Right atrium auricular region (tissue), 2 donors: Measurements from ENCODE around the gene CACTIN. TPM values are rescaled to one million over a fixed set of nuclear protein-coding genes. Genes with fewer than 3 reads are reported as not detected.
A peak's percentile ranks its signal among the peaks of the same experiment; 100 is the strongest.

Experiments
- DNase-seq: peaks from one replicate; pipeline ENCODE4 v3.0.0-alpha.2; 2019; ENCODE audit warnings: low spot score
- H3K27ac ChIP-seq, 2 donors: fragments of 200-600 bp; sonication (generic); 1 replicate in 1 of 2; 2 replicates in 1 of 2; pipeline ENCODE4 v1.5.1; 2016 to 2019
- H3K27me3 ChIP-seq, 2 donors: fragments of 200-600 bp; sonication (generic); one replicate each; pipeline versions ENCODE4 v1.5.1 to v1.6.0; 2017 to 2019
- H3K36me3 ChIP-seq: fragments of 200-600 bp; sonication (generic); one replicate; pipeline ENCODE4 v1.5.1; 2016
- H3K4me1 ChIP-seq, 2 donors: fragments of 200-600 bp; sonication (generic); one replicate each; pipeline versions ENCODE4 v1.5.1 to v1.6.0; 2017 to 2019
- H3K4me3 ChIP-seq, 2 donors: fragments of 200-600 bp; sonication (generic); 1 replicate in 1 of 2; 2 replicates in 1 of 2; pipeline ENCODE4 v1.5.1; 2017 to 2019; ENCODE audit warnings: mild to moderate bottlenecking in 1 of 2, moderate library complexity in 1 of 2
- H3K9me3 ChIP-seq, 2 donors: fragments of 200-600 bp; sonication (generic); one replicate each; pipeline ENCODE4 v1.5.1; 2019
- CTCF ChIP-seq, 2 donors: fragments of 200-600 bp; sonication (generic); IDR thresholded peaks; one replicate each; pipeline ENCODE4 v1.5.1; 2019; ENCODE audit warnings: antibody characterized with exemption in 2 of 2
- total RNA-seq, 2 donors: library from RNA; depleted of rRNA; stranded (reverse); fragments of >200 nt; gene quantifications; one replicate each; pipeline ENCODE4 v1.1.0, GENCODE V29; 2016

The CACTIN gene
- total RNA-seq, 2 donors from 2014 or later = 11.2 to 22.8 TPM

- Histone ChIP-seq H3K27me3 (no peaks in the 10 kb centered on the region), H3K9me3 (no peaks in the 10 kb centered on the region), H3K27ac (peak overlapping the region in 1 of 2 donors; percentile 27), H3K36me3 (peaks cover 77% of the 10 kb centered on the region), H3K4me3 (no peak overlapping the region), H3K4me1 (peaks cover 0 to 5% of the 10 kb centered on the region in 2 donors)
- TF ChIP-seq CTCF (IDR thresholded peaks at IDR 0.05) = no peak
- DNase-seq = no peak
Measured at GRCh38 chr19:3655402-3656072, 28.9 kb upstream of the CACTIN start.

DNA sequence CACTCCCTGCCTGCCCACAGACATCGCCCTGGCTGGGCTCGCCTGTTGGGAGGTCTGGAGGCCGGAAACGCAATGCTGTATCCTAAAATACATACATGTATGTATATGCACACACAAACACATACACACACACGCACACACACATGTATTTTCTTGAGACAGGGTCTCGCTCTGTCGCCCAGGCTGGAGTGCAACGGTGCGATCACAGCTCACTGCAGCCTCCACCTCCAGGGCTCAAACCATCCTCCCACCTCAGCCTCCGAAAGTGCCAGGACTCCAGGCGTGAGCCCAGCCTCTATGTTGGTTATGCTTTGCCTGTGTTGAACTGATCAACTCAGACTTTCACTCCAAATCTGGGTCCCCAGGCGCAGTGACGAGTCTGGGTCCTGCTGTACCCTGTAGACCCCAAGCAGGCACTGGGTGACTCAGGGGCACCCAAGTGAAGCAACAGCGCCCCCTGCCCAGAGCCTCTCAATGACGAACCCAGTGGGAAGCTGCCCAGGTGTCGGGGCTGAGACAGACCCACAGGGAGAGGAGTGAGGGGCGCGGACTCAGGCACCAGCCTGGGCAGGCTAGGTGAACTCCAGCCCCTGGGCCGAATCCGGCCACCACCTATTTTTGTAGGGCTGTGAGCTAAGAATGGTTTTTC lies 27.4 kb upstream of the CACTIN start:
- Histone ChIP-seq H3K27ac (no peak overlapping the region), H3K4me3 (no peak overlapping the region), H3K27me3 (no peaks in the 10 kb centered on the region), H3K36me3 (peaks cover 68% of the 10 kb centered on the region), H3K9me3 (no peaks in the 10 kb centered on the region), H3K4me1 (peaks cover 0 to 14% of the 10 kb centered on the region in 2 donors)
- TF ChIP-seq CTCF (IDR thresholded peaks at IDR 0.05) = no peak
- no peak for DNase-seq

GRCh38 chr19:3653081-3653795 lies 26.6 kb upstream of the CACTIN start:
- no peak overlapping the region for H3K27ac ChIP-seq
- peaks cover 0 to 14% of the 10 kb centered on the region in 2 donors for H3K4me1 ChIP-seq
- H3K36me3 ChIP-seq = peaks cover 68% of the 10 kb centered on the region
- H3K9me3 ChIP-seq = no peaks in the 10 kb centered on the region
- H3K27me3 ChIP-seq = no peaks in the 10 kb centered on the region
- H3K4me3 ChIP-seq = no peak overlapping the region
- DNase-seq = no peak
- no peak for TF ChIP-seq CTCF (IDR thresholded peaks at IDR 0.05)

GRCh38 chr19:3652422-3652821 lies 25.8 kb upstream of the CACTIN start:
- no peaks in the 10 kb centered on the region for H3K27me3 ChIP-seq
- no peak for TF ChIP-seq CTCF (IDR thresholded peaks at IDR 0.05)

GRCh38 chr19:3651684-3652083 lies 25.1 kb upstream of the CACTIN start:
- no peak overlapping the region for H3K27ac ChIP-seq
- no peaks in the 10 kb centered on the region for H3K9me3 ChIP-seq
- no peak for DNase-seq
- H3K27me3 ChIP-seq = no peaks in the 10 kb centered on the region
- H3K36me3 ChIP-seq = peaks cover 61% of the 10 kb centered on the region
- H3K4me3 ChIP-seq = no peak overlapping the region
- TF ChIP-seq CTCF (IDR thresholded peaks at IDR 0.05) = no peak
- peaks cover 0 to 14% of the 10 kb centered on the region in 2 donors for H3K4me1 ChIP-seq

More at GRCh38 chr19:3652422-3652821, 25.8 kb upstream of the CACTIN start:
- H3K4me1 ChIP-seq = peaks cover 0 to 14% of the 10 kb centered on the region in 2 donors
- no peak for DNase-seq
- peaks cover 68% of the 10 kb centered on the region for H3K36me3 ChIP-seq
- no peaks in the 10 kb centered on the region for H3K9me3 ChIP-seq
- no peak overlapping the region for H3K4me3 ChIP-seq
- no peak overlapping the region for H3K27ac ChIP-seq
